ENCODE results near the gene ATP2C2. TPM values are rescaled to one million over a fixed set of nuclear protein-coding genes. Genes with fewer than 3 reads are reported as not detected.

The ATP2C2 gene
- total RNA-seq, 1 donor from 2014 or later, result not detected

DNA sequence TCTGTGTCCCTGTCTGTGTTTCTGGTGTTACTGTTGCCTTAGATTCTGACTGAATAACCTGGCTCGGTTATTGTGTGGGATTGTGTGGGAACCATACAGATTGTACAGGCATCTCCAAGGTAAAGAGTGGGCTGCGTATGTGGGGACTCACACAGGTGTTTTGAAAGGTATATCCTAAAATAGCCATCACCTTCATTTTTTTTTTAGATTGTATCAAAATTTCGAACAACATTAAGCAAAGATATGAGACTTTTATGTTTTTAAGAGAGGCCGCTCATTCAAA is 53.5 kb downstream of the ATP2C2 start:
- intact Hi-C loops (cut with micrococcal nuclease), result no loop called here
- ChIA-PET POLR2A (no interaction called here), CTCF (no interaction called here)
- ATAC-seq (ENCODE audit: low read depth), result no peak
- TF ChIP-seq, protein P1, sequence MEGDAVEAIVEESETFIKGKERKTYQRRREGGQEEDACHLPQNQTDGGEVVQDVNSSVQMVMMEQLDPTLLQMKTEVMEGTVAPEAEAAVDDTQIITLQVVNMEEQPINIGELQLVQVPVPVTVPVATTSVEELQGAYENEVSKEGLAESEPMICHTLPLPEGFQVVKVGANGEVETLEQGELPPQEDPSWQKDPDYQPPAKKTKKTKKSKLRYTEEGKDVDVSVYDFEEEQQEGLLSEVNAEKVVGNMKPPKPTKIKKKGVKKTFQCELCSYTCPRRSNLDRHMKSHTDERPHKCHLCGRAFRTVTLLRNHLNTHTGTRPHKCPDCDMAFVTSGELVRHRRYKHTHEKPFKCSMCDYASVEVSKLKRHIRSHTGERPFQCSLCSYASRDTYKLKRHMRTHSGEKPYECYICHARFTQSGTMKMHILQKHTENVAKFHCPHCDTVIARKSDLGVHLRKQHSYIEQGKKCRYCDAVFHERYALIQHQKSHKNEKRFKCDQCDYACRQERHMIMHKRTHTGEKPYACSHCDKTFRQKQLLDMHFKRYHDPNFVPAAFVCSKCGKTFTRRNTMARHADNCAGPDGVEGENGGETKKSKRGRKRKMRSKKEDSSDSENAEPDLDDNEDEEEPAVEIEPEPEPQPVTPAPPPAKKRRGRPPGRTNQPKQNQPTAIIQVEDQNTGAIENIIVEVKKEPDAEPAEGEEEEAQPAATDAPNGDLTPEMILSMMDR (IDR thresholded peaks at IDR 0.05), result no peak
- Mint-ChIP-seq H3K4me1 (no peaks in the 10 kb centered on the region), H3K27ac (no peak overlapping the region), H3K27me3 (peaks cover 7% of the 10 kb centered on the region), H3K4me3 (no peak overlapping the region), H3K36me3 (ENCODE audit: low read depth) (no peaks in the 10 kb centered on the region), H3K9me3 (peaks cover 6% of the 10 kb centered on the region)
- DNase-seq, result no peak

DNA sequence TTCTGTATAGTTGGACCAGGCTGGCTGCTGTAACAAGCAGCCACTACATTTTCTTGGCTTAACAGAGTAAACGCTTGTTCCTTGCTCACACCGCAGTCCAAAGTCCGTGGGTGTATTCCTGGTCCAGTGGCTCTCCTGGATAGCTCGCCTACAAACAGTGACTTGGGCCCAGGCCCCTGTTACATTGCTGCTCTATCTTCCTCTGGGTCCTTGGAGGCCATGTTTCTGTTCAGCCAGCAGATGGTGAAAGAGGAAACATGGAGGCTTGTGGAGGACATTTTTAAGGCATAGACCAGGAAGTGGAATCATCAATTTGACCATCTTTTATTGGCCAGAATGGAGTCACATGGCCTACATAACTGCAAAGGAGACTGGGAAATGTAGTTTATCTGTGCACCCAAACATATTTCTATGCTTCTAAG is 55.1 kb downstream of the ATP2C2 start:
- peaks cover 6% of the 10 kb centered on the region for H3K9me3 Mint-ChIP-seq
- no peak overlapping the region for H3K4me3 Mint-ChIP-seq
- CTCF ChIA-PET, result no interaction called here
- H3K4me1 Mint-ChIP-seq, result no peaks in the 10 kb centered on the region
- TF ChIP-seq, protein P1 (IDR thresholded peaks at IDR 0.05), result no peak
- DNase-seq, result no peak
- intact Hi-C loops (cut with micrococcal nuclease), result no loop called here
- POLR2A ChIA-PET, result no interaction called here
- ATAC-seq (ENCODE audit: low read depth), result no peak
- H3K36me3 Mint-ChIP-seq (ENCODE audit: low read depth), result no peaks in the 10 kb centered on the region
- H3K27me3 Mint-ChIP-seq, result peaks cover 6% of the 10 kb centered on the region
- no peak overlapping the region for H3K27ac Mint-ChIP-seq

DNA sequence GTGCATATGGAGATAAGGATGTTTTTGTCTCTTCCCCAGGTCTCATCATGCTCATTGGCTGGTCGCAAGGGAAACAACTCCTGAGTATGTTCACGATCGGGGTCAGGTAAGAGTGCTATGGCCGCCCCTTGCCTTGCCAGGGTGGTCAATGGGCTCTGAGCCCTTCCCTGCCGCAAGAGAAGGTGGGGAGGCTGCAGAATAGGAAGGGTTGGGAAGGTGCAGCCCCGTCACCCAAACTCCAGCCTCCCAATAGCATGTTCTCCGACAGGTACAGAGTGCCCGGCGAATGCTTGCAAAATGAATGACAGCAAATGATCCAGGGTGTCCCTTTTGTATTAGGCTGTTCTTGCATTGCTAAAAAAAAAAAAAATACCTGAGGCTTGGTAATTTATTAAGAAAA is 57.4 kb downstream of the ATP2C2 start:
- Mint-ChIP-seq H3K9me3 (peaks cover 6% of the 10 kb centered on the region), H3K4me1 (no peaks in the 10 kb centered on the region), H3K36me3 (ENCODE audit: low read depth) (no peaks in the 10 kb centered on the region), H3K27ac (no peak overlapping the region), H3K27me3 (peaks cover 17% of the 10 kb centered on the region), H3K4me3 (no peak overlapping the region)
- intact Hi-C loops (cut with micrococcal nuclease), result no loop called here
- ATAC-seq (ENCODE audit: low read depth), result no peak
- TF ChIP-seq, protein P1 (IDR thresholded peaks at IDR 0.05), result no peak
- no peak for DNase-seq
- ChIA-PET POLR2A (no interaction called here), CTCF (no interaction called here)

DNA sequence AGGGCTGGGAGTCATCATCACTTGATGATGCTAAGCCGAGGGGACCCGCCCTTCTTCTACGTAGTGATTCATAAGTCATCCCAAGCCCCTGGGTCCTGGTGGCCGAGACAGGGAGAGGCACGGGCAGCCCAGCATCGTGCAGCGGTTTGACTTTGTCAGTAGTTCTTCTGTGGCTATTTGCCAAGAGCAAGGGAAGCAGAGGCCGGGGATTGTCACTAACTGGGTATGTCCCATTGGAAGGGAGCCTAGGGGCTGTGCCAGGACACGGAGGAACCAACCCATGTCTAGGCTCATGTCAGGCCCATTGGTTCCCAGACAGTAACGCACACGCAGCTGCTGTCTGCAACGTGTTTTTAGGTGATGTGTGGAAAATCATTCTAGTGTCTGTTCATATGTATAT is 58.5 kb downstream of the ATP2C2 start:
- POLR2A ChIA-PET, result no interaction called here
- H3K4me1 Mint-ChIP-seq, result no peaks in the 10 kb centered on the region
- no peak overlapping the region for H3K27ac Mint-ChIP-seq
- peaks cover 17% of the 10 kb centered on the region for H3K27me3 Mint-ChIP-seq
- CTCF ChIA-PET, result no interaction called here
- no peaks in the 10 kb centered on the region for H3K36me3 Mint-ChIP-seq (ENCODE audit: low read depth)
- TF ChIP-seq, protein P1 (IDR thresholded peaks at IDR 0.05), result no peak
- ATAC-seq (ENCODE audit: low read depth) (no peak), DNase-seq (no peak)
- intact Hi-C loops (cut with micrococcal nuclease), result no loop called here
- peaks cover 6% of the 10 kb centered on the region for H3K9me3 Mint-ChIP-seq
- no peak overlapping the region for H3K4me3 Mint-ChIP-seq

DNA sequence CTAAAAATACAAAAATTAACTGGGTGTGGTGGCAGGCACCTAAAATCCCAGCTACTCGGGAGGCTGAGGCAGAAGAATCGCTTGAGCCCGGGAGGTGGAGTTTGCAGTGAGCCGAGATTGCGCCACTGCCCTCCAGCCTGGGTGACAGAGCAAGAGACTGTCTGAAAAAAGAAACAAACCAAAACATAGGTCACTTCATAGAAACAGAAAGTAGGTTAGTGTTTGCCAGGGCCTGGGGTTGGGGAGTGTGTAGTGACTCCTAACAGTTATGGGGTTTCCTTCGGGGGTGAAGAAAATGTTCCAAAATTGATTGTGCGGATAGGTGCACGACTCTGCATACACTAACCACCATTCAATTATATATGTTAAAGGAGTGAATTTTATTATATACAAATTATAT is 59.2 kb downstream of the ATP2C2 start:
- ChIA-PET POLR2A (no interaction called here), CTCF (no interaction called here)
- intact Hi-C loops (cut with micrococcal nuclease), result no loop called here
- Mint-ChIP-seq H3K4me1 (no peaks in the 10 kb centered on the region), H3K27me3 (peaks cover 17% of the 10 kb centered on the region), H3K9me3 (peaks cover 6% of the 10 kb centered on the region), H3K27ac (no peak overlapping the region), H3K4me3 (no peak overlapping the region), H3K36me3 (ENCODE audit: low read depth) (no peaks in the 10 kb centered on the region)
- TF ChIP-seq, protein P1 (IDR thresholded peaks at IDR 0.05), result no peak
- ATAC-seq (ENCODE audit: low read depth), result no peak
- no peak for DNase-seq

Data from activated B cell treated with CpG ODN at 0.5 μM for 24 hours (primary cell).